HG02973 (cell line): ENCODE data around the gene ZNF747.

Experiments used
- ATAC-seq: cut with Tn5 transposase; IDR thresholded peaks from one replicate; pipeline ENCODE4 v1.9.1; 2021; ENCODE audit warnings: moderate library complexity; ENCODE audit not compliant: unreplicated experiment

ZNF747 gene

DNA sequence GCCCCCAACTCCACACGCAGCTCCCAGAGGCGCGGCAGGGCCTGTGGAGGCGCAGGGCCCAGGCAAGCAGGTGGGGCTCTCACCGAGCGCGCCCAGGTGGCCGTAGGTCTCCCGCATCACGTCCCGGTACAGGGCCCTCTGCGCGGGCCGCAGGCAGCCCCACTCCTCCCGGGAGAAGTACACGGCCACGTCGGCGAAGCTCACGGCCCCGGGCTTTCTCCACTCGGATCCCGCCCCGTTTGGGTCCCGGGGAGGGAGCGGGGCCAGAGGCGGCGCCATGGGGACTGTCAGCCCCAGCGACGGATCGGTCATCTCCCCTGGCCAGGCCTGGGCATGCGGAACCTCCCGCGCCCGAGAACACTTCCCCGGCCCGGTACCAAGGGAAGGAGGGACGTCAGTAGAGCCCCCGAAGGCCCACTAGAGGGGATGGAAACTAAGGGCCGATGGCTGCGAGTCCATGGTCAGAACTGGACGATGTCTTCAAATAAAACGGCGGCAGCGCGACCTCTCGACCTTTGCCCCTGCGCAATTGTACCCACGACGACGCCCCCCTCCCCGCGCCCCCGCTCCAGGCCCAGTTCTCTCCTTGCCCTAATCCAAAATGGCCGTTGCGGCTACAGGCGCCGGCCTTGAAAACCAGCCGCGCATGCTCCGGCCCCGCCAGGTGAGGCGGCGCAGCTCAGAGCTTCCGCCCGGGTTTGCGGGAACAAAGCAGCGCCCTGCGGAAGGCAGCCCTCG, at the start of gene ZNF747:
TSS of gene ZNF747 (minus strand) at position 491 of the 738 bp plus-strand sequence. CDS start at position 312, 179 bp downstream.
- no peak for ATAC-seq

GRCh38 chr16:30582611-30583340, 48.1 kb upstream of the ZNF747 start:
- ATAC-seq: no peak

GRCh38 chr16:30581457-30581856, 46.8 kb upstream of the ZNF747 start:
- ATAC-seq: no peak

DNA sequence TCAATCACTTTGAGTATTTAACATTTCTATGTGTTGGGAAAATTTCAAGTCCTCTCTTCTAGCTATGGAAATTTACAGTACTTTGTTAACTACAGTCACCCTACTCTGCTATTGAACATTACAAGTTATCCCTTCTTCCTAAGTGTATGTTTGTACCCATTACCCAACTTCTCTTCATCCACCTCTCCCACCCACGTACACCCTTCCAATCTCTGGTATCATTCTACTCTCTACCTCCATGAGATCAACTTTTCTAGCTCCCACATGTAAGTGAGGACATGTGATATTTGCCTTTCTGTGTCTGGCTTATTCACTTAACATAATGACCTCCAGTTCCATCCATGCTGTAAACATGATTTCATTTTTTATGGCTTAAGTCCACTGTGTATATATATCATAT, 40.0 kb upstream of the ZNF747 start:
- ATAC-seq: no peak

DNA sequence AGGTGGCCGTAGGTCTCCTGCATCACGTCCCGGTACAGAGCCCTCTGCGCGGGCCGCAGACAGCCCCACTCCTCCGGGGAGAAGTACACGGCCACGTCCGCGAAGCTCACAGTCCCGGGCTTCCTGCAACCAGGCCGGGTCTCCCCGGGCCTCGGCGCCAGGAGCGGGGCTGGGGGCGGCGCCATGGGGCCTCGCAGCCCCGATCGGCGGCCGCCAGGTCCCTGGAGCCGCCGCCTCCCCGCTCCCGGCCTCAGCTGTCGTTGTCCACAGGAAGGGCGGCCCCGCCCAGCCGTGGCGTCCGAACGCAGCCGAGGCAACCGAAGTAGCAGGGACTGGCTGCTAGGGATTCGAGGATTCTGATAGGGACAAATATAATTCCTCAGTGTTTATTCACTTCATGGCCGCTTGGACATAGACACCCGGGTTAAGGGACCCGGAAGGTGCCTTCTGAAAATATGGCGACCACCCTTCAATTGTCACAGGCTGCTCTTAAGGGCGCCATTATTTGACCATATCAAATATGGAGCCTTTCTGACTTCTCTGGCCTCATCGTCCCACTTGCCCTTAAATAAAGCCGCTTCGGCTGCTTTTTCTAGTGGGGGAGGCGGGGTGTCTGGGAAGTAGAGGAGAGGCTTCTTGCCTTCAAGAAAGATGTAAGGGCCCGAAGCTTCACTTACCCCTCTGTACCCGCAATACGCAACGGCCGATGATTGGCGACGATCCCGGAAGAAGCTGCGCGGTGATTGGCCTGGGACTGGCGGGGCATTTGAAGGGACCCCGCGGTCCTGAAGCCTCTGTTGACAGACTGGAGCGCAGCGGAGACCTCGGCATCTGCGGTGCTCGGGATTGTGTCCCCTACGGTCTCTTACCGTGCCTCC, 37.0 kb upstream of the ZNF747 start, which contains the start of gene ZNF688:
TSS of gene ZNF688 (minus strand) at position 270 of the 878 bp plus-strand sequence. CDS start at position 185, 85 bp downstream.
- ATAC-seq: peak; percentile 68

DNA sequence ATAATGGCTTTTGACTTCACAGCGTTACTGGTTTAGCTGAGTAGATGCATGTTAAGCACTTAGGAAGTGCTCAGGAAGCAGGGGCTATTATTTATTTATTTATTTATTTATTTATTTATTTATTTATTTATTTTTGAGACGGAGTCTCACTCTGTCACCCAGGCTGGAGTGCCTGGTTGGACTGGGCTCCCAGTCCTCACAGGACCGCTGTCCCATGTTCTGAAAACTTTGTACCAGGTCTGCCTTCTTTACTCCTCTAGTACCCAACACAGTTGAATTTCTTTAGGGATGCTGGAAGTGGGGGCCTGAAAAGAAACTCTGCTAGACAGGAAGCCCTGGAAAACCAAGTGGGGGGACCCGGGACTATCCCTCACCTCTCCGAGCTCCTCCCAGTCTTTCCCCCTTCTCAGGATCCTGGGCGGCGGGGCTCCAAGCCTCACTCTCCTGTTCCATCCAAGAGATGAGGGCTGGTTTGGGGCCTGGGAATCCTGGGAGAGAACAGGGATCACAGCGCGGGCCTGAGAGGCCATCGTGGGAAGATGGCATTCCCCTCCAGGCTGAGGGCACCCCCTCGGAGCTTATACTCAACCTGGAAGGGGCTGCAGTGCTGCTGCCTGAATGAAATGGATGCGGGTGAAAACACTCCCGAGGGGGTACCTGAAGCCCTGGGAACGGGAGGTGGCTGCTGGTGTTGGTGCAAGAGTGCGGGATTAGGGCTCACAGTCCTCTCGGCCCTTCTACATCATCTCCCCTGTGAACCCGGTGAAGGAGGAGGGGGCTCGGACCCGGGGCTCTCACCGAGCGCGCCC, 36.2 kb upstream of the ZNF747 start:
- ATAC-seq: peak; percentile 1

- no peak for ATAC-seq
Observed at GRCh38 chr16:30569746-30570635, 35.3 kb upstream of the ZNF747 start.

- ATAC-seq: no peak
Observed at GRCh38 chr16:30569281-30569680, 34.6 kb upstream of the ZNF747 start.

DNA sequence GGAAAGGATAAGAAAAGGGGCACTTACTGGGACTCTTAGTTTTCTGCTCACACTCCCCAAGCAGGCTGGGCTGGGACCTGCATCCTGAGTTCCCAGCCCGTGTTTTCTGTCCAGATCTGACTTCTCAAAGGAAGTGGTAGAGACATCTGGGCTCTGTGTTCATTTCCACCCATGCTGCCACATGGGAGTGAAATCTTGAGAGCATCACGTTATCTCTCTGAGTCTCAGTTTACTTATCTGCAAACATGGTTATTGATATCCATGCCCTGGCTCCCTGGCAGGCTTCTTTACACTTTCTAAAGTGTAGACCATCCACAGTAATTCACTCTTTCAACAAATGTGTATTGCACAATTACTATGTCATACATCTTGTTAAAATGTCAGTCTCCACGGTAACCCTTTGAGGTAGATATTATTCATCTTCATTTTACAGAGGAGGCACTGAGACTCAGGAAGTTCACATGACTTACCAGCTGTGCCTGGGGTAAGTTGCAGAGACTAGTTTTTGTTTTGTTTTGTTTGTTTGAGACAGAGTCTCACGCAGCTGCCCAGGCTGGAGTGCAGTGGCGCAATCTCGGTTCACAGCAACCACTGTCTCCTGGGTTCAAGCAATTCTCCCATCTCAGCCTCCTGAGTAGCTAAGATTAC, 33.5 kb upstream of the ZNF747 start:
- ATAC-seq: peak; percentile 31

- no peak for ATAC-seq
Observed at GRCh38 chr16:30567160-30567990, 32.7 kb upstream of the ZNF747 start.

DNA sequence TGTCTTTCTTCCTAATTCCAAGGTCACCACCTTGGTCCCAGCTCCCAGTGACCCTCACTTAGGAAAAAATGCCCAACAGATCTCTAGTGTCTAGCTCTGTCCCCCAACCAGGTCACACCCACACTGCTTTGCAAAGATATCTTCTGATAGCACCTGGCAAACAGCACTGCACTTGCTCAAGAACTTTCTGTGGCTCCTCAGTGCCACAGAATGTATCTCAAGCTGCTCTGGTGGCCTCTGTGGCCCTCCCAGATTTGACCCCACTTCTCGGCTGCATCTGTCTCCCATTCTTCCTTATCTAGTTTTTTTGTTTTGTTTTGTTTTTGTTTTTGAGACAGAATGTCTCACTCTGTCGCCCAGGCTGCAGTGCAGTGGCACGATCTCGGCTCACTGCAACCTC, 31.9 kb upstream of the ZNF747 start:
- ATAC-seq: no peak

- ATAC-seq: no peak
Observed at GRCh38 chr16:30565984-30566383, 31.3 kb upstream of the ZNF747 start.

DNA sequence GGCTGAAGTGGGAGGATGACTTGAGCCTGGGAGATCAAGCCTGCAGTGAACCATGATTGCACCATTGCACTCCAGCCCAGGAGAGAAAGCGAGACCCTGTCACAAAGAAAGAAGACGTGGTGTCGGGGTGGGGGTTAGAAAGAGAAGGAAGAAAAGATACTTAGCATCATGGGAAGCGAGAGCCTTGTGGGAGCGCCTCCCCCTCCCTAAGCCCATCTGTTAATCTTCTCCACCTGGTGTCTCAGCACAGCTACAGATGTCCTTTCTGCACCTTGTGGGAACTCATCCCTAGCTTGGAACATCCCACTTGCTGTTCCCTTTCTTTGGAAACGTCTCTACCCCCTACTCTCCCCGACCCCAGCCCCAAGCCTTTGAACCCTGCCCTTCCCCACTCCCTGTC, 30.9 kb upstream of the ZNF747 start:
- ATAC-seq: no peak

- no peak for ATAC-seq
Observed at GRCh38 chr16:30562021-30562420, 27.4 kb upstream of the ZNF747 start.

GRCh38 chr16:30561089-30561816, 26.6 kb upstream of the ZNF747 start:
- ATAC-seq: no peak

GRCh38 chr16:30559690-30560089, 25.0 kb upstream of the ZNF747 start:
- no peak for ATAC-seq

GRCh38 chr16:30558789-30559377, 24.2 kb upstream of the ZNF747 start:
- no peak for ATAC-seq
